Fibroblast of skin of abdomen (primary cell): ENCODE results near the gene GALC.
A peak's percentile ranks its signal among the peaks of the same experiment; 100 is the strongest.

Source experiments
- DNase-seq: peaks from one replicate; pipeline ENCODE4 v3.0.0-alpha.2; 2013

GALC gene

GRCh38 chr14:88005978-88006851 lies 13.2 kb upstream of the GALC start:
- peak; percentile 30 for DNase-seq

DNA sequence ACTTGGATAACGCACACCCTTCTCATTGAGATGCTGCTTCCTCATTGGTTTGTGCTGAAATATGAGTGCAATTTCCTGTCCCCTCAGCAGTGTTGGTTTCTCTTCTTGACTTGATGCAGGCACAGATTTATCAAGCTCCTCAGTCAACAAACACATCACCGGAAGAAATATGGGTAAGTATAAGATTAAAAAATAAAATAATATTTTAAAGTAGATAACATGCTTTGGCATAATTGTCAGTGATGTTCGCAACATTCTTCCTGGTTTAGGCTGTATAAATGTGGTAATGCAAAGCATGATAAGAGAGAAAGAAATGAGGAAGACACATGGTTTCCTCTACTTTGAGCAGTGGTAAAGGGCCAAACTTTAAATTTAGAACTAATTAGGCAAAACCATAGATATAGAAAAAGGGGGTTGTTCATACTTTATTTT lies 12.1 kb upstream of the GALC start, which contains the start of gene GPR65:
Gene GPR65, plus strand, starts transcription at position 86 of the 432 bp plus-strand sequence. CDS start 5,713 bp downstream, outside the sequence.
- peak; percentile 16 for DNase-seq

GRCh38 chr14:88004506-88005036 lies 11.6 kb upstream of the GALC start:
- DNase-seq: no peak

GRCh38 chr14:88003425-88003824 lies 10.4 kb upstream of the GALC start:
- DNase-seq: no peak

DNA sequence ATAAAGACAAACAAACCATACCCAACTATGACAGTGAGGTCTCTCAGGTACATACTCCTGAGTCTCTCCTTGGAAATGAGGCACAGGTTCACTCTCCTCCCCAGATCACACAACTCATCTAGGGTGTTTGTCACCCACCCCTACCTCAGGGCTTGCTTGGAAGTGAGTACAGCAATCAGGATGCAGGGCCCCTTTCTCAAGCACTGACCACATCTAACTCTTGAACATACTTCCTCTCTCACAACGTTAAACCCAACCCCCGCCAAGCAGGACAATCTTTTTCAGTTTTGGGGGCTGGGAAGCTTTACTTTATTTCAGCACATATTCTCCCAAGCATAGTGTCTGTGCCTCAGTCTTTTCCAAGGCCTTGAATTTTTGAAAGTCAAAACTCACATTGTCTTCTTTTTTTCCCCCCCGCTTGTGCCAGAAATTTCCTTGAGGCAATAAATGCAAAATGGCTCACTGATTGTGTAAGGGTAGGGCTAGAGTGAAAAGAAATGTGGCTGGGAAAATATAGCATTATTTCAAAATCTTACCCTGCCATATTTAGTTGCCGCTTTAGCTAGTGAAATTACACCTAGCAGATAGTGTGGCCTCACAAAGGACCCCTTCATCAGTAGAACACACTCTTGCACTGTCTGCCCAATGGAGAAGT lies 9.6 kb upstream of the GALC start:
- DNase-seq: no peak

DNA sequence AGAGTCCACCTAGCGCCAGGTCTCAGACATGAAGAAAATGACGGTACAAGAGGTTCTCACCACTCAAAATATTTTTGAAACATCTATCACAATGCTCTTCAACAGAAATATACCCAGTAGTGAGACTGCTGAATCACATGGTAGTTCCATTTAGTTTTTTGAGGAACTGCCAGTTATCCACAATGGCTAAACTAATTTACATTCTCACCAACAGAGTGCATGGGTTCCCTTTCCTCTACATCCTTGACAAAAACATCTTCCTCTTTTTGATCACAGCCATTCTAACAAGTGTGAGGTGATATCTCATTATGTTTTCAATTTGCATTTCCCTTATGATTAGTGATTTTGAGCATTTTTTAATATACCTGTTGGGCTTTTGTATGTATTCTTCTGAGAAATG lies 6.3 kb upstream of the GALC start:
- no peak for DNase-seq

DNA sequence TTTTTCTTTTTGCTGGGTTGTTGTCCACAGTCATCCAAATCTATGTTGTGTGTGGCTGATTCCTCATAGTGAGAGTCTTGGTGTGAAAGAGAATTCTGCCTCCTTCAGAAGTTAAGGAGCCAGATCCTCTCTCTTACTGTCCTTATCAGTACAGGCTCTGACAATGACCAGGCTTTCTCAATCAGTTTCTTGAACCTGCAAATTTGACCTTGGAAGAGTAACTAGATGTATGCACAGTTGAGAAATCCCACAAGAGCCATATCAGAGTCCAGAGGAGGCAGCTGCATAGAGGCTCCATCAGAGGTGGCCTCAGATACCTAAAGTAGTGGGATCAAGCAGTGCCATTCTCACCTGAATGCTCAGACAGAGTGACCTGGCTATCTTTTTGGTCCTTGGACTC lies 5.5 kb upstream of the GALC start:
- no peak for DNase-seq

GRCh38 chr14:87996291-87996592 lies 3.3 kb upstream of the GALC start:
- no peak for DNase-seq

DNA sequence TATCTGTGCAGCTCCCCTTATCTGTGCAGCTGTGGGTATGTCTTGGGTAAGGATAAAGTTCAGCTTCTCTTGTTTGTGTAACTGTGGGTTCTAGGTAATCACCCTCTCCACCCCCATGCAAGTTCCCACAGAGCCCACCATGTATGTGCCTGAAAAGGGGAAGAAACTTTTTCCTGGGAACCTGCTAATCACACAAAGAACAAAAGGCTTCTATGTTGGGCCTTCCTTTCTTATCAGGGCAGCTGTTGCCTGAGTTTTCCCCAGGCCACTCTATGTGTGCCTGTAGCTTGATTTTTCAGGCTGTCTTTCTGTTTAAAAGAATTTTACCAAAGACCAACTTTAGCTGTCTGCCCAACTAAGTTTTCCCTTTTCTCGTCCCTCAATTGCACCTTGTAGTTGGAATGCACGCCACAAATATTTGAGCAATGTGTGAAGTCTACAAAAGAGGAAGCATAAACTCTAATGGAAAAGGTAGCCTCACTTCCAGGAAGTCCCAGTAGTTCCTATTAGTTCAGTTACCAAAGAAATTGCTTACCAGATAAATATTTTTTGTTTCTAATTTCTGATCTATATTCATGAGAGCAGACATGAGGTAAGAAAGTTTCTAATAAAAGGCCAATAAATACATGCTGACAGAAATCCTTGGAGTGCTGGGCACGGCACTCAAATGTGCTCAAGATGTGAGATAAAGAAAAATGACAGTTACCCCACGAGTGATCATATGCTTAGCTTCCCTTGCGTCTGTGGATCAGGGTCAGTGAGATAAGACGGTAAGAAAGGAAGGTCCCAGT lies 2.7 kb upstream of the GALC start:
- peak; percentile 21 for DNase-seq

- DNase-seq: no peak
These were observed 2.0 kb upstream of the GALC start for GRCh38 chr14:87994974-87995373.

DNA sequence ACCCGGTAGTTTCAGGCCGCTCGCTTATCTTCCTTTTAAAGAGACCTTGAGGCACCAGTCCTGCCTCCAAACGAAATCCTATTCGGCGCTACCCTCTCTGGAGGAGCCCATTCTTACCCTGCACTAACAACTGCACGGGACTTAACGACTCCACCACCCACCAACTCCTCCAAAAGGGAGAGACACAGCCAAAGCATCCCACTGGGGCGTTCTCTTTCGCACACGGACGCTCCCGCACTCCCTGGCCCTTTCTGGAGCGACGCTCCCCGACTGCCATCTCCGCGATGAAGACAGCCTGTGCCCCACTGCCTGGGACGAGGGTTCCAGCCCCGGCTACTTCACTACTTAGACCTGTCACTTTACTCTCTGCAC lies 650 bp downstream of the GALC start:
- DNase-seq: no peak

GRCh38 chr14:87990682-87991081 lies 2.3 kb downstream of the GALC start:
- no peak for DNase-seq

DNA sequence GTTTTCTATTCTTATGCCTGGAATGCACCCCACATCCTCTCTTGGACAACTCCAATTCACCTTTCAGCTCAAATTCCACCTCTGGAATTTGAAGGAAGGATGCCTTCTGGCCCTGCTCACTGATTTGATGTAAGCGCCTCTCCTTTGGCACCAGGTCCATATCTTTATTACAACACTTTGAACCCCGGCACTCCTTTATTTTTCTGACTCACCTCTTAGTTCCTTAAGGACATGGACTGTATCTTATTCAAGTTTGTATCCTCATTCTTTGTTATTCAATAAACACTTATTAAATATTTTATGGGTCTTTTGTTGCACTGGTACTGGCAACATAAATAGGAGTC lies 3.1 kb downstream of the GALC start:
- no peak for DNase-seq

DNA sequence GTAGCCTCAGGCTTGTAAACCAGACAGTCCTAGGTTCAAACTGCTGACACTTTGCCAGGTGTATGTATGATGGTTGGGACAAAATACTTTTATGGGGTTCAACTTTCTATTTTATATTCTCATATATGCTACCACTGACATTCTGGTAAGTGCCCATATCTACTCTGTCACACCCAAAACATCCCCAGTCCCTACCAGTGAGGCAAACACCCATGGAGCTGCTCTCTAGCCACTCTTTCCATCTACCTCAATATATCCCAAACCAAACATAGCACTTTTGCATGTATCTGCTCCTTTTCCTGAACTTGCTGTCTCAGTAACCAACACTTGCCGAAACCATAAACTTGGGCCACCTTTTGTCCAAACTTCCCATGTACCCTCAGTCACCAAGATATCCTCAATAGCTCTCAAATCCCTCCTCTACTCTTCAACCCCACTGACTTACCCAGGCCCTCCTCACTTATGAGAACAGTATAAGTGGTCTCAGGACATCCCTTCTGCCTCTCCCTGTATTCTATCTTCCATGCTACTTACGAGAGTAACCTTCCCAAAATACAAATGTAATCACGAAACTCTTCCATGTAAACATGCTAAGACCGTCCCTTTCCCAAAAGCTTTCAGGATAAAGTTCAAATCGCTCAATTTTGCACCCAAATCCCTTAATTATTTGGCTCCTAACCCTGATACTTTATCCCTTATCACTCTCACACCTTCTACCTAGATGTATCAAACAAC lies 3.6 kb downstream of the GALC start:
- DNase-seq: no peak

- no peak for DNase-seq
These were observed 13.3 kb downstream of the GALC start for GRCh38 chr14:87979689-87980088.

GRCh38 chr14:87975636-87976035 lies 17.3 kb downstream of the GALC start:
- peak; percentile 7 for DNase-seq

GRCh38 chr14:87971010-87971409 lies 22.0 kb downstream of the GALC start:
- no peak for DNase-seq

DNA sequence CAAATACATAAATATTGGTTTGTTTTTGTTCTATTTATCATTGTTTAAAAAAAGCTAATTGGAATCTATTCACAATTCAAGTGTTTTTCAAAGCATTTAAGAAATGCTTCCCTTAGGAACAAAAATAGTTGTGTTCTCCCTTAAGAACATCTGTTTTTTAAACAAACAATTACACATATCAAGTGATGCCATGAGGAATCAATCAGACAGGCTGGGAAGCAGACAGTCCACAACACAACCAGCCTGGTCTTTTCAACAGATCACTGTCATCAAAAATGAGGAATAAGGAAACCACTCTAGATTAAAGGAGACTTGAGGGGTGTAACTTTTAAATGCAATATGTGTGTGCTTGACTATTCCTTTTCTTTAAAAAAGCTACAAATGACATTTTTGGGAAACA lies 25.5 kb downstream of the GALC start:
- no peak for DNase-seq

DNA sequence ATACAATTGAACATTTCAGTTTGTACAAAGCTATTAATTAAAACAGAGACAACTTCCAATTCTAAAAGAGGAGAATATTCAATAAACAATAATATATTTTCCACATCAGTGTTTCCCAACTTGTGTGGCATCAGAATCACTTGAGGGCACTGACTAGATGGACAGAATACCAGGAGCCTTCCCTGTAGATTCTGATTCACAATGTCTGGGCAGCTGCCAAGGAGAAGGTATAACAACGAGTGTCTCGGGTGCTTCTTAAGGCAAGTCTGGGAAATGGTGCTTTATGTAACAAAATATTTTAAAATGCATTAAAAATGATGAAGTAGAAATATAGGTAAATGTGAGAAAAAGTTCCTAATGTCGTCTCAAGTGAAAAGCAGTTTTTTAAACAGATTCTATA lies 26.2 kb downstream of the GALC start:
- peak; percentile 12 for DNase-seq

DNA sequence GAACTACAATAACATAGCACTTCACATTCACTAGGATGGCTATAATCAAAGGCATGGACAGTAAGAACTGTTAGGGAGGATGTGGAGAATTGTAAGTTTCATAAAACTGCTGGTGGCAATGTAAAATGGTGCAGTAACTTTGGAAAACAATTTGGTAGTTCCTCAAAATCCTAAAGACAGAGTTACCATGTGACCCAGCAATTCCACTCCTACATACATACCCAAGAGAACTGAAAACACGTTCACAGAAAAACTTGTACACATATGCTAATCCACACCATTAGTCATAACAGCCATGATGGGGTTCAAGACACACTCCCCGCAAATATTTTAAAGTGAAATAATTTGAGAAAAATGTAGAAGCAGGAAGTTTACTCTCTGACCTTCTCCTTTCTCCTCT lies 31.7 kb downstream of the GALC start:
- DNase-seq: no peak

DNA sequence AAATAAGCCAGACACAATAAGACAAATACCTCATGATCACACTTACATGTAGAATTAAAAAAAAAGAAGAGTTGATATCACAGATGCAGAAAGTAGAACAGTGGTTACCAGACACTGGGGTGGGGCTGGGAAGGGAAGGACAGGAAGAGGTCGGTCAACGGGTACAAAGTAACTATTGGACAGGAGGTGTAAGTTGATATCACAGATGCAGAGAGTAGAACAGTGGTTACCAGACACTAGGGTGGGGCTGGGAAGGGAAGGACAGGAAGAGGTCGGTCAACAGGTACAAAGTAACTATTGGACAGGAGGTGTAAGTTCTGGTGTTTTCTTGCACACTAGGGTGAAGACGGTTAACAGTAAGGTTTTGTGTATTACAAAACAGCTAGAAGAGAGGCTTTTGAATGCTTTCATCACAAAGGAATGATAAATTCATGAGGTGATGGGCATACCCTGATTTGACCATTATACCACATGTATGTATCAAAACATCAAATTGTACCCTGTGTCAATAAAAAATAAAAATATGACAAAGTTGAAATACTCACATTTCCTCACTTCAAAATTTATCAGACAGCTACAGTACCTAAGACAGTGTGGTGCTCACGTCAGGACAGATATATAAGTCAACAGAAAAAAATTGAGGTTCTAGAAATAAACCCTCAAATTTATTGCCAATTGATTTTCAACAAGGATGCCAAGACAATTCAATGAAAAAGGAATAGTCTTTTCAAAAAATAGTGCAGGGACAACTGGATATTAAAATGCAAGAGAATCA lies 32.8 kb downstream of the GALC start:
- DNase-seq: no peak

- DNase-seq: no peak
These were observed 37.5 kb downstream of the GALC start for GRCh38 chr14:87955501-87955900.
